ENCODE measurements around the gene PTP4A2. TPM values are rescaled to one million over a fixed set of nuclear protein-coding genes. Genes with fewer than 3 reads are reported as not detected.

PTP4A2 gene
- total and polyA plus RNA-seq, 2 of the 13 experiments (the other 11 are each of a cell fraction or from before 2014, with no cell fraction given) = 173 to 225 TPM

DNA sequence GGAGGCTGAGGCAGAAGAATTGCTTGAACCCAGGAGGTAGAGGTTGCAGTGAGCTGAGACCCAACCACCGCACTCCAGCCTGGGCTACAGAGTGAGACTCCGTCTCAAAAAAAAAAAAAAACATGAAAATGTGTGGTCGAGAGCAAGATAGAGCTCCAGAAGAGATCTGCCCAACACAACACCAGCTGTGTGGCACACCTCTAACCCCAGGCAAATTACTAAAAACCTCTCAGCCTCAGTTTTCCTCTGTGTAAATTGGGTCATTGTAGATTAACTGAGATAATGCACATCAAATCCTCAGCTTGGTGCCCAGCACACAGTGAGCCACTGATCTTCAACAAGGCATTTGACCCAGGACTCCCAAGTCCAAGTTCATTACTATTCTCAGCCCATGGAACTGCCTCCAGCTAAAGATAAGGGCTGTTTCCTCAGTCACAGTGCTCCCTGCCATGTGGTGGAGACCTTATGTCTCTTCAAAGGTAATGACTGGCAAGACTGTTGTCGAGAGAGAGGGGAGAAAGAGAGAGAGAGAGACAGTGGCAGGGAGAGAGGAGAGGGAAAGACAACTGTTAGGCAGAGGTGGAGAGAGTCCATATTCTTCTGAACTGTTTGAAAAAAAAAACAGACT lies 58.1 kb downstream of the PTP4A2 start:
- ChIA-PET CTCF (ENCODE audit: low intra/inter-chr PET ratio, low total read pairs) (no interaction called here), POLR2A (interaction anchor here (0.6 to 2.8 kb wide), 2 partner anchors 10 to 526 kb away, joined by 3 to 8 read pairs; no protein-coding TSS in a partner anchor)
- H3K79me2 ChIP-seq (ENCODE audit: insufficient read depth, low read length) = no peaks in the 10 kb centered on the region
- no peaks in the 10 kb centered on the region for H3K9me3 ChIP-seq (ENCODE audit: low read length)
- intact Hi-C loops (cut with micrococcal nuclease; ENCODE audit: unreplicated experiment) (no loop called here), in situ Hi-C loops (cut with HindIII; ENCODE audit: extremely low pct_ligation_motif_present, low pct_unique_long_range_greater_than_20kb) (no loop called here)
- DNase-seq (ENCODE audit: low spot score) (no peak), ATAC-seq (no peak), FAIRE-seq (no peak)
- H3K36me3 ChIP-seq (replicated peaks in 1 of 2; ENCODE audit: control insufficient read depth in 1 of 2, insufficient read depth in 2 of 2, low read length in 2 of 2) = no peaks in the 10 kb centered on the region
- WGBS (ENCODE audit: low lambda C conversion rate) = 61% methylated on average over 4 of the region's 4 CpGs
- H3K4me1 ChIP-seq (ENCODE audit: insufficient read depth, low read length) = peaks cover 65% of the 10 kb centered on the region
- H3K27ac ChIP-seq (ENCODE audit: extremely low read length, insufficient read depth, low read length) = no peak overlapping the region
- H3K9ac ChIP-seq (ENCODE audit: insufficient read depth, low read depth, low read length) = no peak overlapping the region
- H3K27me3 ChIP-seq (ENCODE audit: control insufficient read depth in 1 of 2, insufficient read depth in 2 of 2, low read length in 2 of 2) = no peaks in the 10 kb centered on the region
- BruUV-seq (replicated peaks) = no TSS peak
- no peak overlapping the region for H3K4me2 ChIP-seq (ENCODE audit: low read depth, low read length)
- H3K4me3 ChIP-seq (replicated peaks in 1 of 3; ENCODE audit: insufficient read depth in 1 of 3, low read depth in 2 of 3, low read length in 3 of 3) = no peak overlapping the region
- H4K20me1 ChIP-seq (ENCODE audit: insufficient read depth, low read length) = no peaks in the 10 kb centered on the region
- no peak overlapping the region for H2AFZ ChIP-seq (ENCODE audit: low read length)
- TF ChIP-seq ZFAT (CRISPR knock-in tag; conservative IDR thresholded peaks at IDR 0.05) (no peak), ZNF232 (CRISPR knock-in tag; IDR thresholded peaks at IDR 0.05; ENCODE audit: borderline replicate concordance) (no peak), TRIM24 (CRISPR knock-in tag; IDR thresholded peaks at IDR 0.05) (no peak), TRIM22 (IDR thresholded peaks at IDR 0.05) (no peak), KMT2A (CRISPR knock-in tag; IDR thresholded peaks at IDR 0.05) (no peak), ZNF256 (CRISPR knock-in tag; conservative IDR thresholded peaks at IDR 0.05) (no peak), ZNF652 (CRISPR knock-in tag; IDR thresholded peaks at IDR 0.05; ENCODE audit: borderline replicate concordance, low read depth) (no peak), ARNT (IDR thresholded peaks at IDR 0.05) (no peak), ZNF629 (CRISPR knock-in tag; conservative IDR thresholded peaks at IDR 0.05) (peak; percentile 65), SNAI1 (CRISPR knock-in tag; IDR thresholded peaks at IDR 0.05; ENCODE audit: borderline replicate concordance) (no peak), SOX13 (IDR thresholded peaks at IDR 0.05) (no peak), SOX13 (CRISPR knock-in tag; conservative IDR thresholded peaks at IDR 0.05 in 1 of 2, IDR thresholded peaks at IDR 0.05 in 1 of 2) (no peak), ZNF567 (CRISPR knock-in tag; IDR thresholded peaks at IDR 0.05; ENCODE audit: borderline replicate concordance) (no peak), ZNF263 (CRISPR knock-in tag; IDR thresholded peaks at IDR 0.05) (peak; percentile 85), TAF1 (CRISPR knock-in tag; IDR thresholded peaks at IDR 0.05) (no peak), ZBTB7A (CRISPR knock-in tag; IDR thresholded peaks at IDR 0.05) (no peak), ZNF251 (CRISPR knock-in tag; IDR thresholded peaks at IDR 0.05) (no peak)
- TF ChIP-seq, protein P1, sequence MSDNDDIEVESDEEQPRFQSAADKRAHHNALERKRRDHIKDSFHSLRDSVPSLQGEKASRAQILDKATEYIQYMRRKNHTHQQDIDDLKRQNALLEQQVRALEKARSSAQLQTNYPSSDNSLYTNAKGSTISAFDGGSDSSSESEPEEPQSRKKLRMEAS (IDR thresholded peaks at IDR 0.05) = 0 out of 2 replicates have a peak, but pooled peaks have one; percentile 18
- TF ChIP-seq, protein P2, sequence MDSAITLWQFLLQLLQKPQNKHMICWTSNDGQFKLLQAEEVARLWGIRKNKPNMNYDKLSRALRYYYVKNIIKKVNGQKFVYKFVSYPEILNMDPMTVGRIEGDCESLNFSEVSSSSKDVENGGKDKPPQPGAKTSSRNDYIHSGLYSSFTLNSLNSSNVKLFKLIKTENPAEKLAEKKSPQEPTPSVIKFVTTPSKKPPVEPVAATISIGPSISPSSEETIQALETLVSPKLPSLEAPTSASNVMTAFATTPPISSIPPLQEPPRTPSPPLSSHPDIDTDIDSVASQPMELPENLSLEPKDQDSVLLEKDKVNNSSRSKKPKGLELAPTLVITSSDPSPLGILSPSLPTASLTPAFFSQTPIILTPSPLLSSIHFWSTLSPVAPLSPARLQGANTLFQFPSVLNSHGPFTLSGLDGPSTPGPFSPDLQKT (CRISPR knock-in tag; IDR thresholded peaks at IDR 0.05; ENCODE audit: borderline replicate concordance) = no peak
- TF ChIP-seq, protein P3, sequence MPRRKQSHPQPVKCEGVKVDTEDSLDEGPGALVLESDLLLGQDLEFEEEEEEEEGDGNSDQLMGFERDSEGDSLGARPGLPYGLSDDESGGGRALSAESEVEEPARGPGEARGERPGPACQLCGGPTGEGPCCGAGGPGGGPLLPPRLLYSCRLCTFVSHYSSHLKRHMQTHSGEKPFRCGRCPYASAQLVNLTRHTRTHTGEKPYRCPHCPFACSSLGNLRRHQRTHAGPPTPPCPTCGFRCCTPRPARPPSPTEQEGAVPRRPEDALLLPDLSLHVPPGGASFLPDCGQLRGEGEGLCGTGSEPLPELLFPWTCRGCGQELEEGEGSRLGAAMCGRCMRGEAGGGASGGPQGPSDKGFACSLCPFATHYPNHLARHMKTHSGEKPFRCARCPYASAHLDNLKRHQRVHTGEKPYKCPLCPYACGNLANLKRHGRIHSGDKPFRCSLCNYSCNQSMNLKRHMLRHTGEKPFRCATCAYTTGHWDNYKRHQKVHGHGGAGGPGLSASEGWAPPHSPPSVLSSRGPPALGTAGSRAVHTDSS (CRISPR knock-in tag; conservative IDR thresholded peaks at IDR 0.05) = no peak
- TF ChIP-seq, protein P4, sequence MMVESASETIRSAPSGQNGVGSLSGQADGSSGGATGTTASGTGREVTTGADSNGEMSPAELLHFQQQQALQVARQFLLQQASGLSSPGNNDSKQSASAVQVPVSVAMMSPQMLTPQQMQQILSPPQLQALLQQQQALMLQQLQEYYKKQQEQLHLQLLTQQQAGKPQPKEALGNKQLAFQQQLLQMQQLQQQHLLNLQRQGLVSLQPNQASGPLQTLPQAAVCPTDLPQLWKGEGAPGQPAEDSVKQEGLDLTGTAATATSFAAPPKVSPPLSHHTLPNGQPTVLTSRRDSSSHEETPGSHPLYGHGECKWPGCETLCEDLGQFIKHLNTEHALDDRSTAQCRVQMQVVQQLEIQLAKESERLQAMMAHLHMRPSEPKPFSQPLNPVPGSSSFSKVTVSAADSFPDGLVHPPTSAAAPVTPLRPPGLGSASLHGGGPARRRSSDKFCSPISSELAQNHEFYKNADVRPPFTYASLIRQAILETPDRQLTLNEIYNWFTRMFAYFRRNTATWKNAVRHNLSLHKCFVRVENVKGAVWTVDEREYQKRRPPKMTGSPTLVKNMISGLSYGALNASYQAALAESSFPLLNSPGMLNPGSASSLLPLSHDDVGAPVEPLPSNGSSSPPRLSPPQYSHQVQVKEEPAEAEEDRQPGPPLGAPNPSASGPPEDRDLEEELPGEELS (CRISPR knock-in tag; IDR thresholded peaks at IDR 0.05) = no peak

All from HepG2 (cell line).